Occipital lobe (tissue), 2 donors: ENCODE measurements around the gene MAP1S. TPM values are rescaled to one million over a fixed set of nuclear protein-coding genes. Genes with fewer than 3 reads are reported as not detected.

Source experiments
- DNase-seq: peaks from one replicate; lab custom pipeline; 2025; lab: John Stamatoyannopoulos, UW
- total RNA-seq: library from RNA; depleted of rRNA; stranded (reverse); fragments of >200 nt; gene quantifications from one replicate; pipeline ENCODE4 v1.2.3, GENCODE V29; 2014

MAP1S gene
- total RNA-seq, 1 donor from 2014 or later = 42.0 TPM

GRCh38 chr19:17739121-17739875 lies 20.0 kb downstream of the MAP1S start:
- DNase-seq = no peak

- no peak for DNase-seq
Observed at GRCh38 chr19:17741456-17741855, 22.2 kb downstream of the MAP1S start.

GRCh38 chr19:17743874-17744580 lies 24.7 kb downstream of the MAP1S start:
- DNase-seq = no peak

DNA sequence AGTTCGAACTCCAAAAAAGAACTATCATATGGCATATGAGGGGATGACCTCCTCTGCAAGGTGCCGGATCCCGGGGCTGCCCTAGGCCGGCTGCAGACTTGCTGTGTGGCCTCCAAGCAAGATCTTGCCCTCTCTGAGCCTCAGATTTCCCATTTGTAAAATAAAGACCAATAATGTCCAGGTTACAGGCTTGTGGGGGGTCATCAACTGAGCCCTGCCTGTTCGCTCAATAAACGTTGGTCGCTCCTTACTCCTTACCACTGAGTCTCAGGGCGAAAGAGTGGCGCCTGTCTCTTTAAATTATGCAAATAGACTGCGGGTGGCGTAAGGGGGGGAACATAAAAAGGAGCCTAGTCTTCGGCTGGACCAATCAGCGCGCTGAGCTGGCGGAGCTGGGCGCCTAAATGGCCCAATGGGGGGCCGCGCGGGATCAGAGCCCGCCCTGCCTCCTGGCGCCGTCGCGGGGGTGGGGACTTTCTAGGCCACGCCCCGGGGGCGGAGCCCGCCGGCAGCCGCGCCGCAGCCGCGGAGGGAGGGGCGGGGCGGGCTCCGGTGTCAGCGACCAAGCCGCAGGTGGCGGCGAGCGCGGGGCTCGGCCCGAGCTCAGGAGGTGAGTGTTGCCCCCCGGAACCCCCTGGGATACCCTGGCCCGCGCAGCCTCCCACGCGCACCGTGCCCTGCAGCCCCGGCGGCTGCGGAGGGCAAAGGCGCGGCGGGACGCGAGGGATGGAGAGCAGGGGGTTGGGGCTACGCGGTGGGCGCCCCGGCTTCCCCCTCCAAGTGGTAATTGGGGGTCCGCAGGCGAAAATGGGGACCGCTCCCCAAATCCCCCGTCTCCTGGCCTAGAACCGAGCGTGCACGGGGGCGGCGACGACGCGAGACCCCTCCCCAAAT lies 28.2 kb downstream of the MAP1S start:
- peak; percentile 92 for DNase-seq

DNA sequence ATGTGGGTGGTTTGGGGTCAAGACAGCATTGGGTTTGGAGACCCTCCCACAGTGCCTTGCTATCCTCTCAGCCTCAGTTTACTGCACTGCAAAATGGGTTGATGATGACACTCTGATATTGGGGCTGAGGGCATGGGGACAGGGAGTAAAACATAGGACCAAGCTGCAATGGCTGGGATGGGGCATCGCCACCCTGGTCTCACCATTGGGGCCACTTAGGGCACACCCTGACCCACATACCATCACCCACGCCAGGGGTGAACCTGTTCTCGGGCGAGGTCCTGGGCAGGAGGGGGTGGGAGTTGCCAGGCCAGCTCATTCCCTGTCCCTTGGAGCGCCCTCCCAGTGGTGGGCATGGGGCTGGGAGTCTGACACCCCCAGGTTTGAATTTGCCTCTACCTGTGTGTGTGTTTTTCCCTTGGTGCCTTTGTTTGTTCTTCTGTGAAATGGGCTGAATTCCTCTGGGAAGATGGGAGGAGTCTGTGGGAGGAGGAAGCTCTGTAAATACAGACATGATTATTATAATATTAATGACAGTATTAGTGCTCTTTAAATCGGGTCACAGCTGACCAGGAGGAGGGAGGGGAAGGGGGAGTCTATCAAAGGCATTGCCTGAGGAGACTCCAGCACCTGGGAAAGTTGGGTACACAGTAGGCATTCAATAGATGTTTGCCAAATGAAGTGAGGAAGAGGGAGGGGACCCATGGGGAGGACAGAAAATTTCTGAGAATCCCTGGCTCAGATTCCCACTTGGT lies 29.8 kb downstream of the MAP1S start:
- no peak for DNase-seq

DNA sequence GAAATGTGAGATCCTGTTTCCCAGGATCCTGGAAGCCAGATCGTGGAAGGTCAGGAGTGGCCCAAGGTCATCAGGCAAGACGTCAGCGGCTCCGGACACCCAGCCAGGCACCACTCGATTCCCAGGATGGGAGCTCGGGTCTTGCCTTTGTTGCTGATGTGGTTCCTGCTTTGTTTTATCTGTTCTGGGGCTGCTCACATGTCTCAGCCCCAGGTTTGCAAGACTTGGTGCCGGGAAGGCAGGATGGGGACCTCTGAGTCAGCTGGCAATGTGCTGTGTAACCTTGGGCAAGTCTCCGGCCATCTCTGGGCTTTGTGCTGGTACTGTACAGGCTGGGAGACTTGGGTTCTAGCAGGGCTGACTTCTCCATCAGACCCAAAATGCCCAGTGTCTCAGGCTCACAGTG lies 30.6 kb downstream of the MAP1S start:
- DNase-seq = no peak

- DNase-seq = no peak
Observed at GRCh38 chr19:17751103-17751911, 32.0 kb downstream of the MAP1S start, which contains the start of gene FCHO1. TSS of gene FCHO1 (plus strand) at chr19:17751477. CDS start at chr19:17755165, 3,688 bp downstream.

GRCh38 chr19:17751912-17752273 lies 32.6 kb downstream of the MAP1S start:
- DNase-seq = no peak

DNA sequence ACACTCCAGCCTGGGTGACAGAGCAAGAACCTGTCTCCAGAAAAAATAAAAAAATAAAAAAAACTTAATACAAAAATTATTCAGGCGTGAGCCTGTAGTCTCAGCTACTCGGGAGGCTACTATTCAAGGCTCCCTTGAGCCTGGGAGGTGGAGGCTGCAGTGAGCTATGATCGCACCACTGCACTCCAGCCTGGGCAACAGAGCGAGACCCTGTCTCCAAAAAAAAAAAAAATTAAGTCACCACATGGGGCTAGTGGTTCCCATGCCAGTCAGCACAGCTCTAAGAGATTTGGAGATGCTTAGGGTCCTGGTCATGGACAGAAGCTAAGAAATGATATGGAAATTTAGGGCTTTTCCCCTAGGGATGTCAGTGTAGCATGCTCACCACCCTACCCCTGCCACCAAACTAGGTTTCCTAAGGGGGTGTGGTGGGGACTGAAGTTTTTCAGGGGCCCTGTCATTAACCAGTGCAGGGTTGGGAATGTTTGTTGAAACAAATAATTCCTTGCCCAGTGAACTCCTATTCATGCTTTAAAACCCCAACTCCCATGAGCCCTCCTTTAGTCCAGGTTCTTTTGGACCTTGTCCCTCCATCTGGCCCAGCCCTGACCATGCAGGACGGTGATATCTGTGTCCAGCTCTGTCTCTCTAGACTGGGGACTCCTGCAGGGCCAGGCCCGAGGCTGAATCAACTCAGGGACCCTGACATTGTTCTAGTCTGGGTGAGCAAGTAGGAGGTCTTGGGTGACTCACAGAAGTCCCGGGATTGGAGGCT lies 33.8 kb downstream of the MAP1S start:
- no peak for DNase-seq

GRCh38 chr19:17753976-17754375 lies 34.7 kb downstream of the MAP1S start:
- peak; percentile 74 for DNase-seq

DNA sequence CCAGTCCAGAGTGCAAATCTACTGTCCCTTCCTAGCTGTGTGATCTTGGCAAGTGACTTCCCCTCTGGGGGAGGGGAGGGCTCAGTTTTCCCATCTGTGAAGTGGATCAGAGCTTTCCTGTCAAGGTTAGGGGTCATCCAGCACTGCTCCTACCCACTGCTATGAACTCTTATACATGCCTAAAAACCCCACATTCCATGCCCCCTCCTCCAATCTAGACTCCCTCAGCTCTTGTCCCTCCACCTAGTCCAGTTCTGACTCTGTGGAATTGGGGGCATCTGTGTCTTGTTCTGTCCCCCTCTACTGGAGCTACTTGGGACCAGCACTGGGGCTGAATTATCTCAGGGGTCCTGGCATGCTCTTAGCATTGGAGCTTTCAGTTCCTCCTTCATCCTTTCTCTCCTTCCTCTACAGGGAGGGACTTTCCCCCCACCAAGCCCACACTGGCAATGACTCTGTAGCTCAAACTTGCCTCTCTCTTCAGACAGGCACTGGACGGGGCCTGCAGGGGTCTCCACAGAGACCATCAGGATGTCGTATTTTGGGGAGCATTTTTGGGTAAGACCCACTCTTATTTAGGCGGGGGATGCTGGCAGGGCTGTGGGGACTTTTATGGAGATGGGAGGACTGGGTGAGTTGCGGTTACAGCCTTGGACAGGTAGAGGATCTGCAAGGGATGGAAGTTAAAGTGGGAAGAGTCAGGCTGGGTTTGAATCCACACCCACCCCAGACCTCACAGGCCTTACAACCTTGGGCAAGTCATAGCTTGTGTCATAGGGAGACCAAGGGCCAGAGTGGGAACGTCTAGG lies 35.6 kb downstream of the MAP1S start:
- DNase-seq = no peak

- DNase-seq = no peak
Observed at GRCh38 chr19:17755443-17755890, 36.2 kb downstream of the MAP1S start.

GRCh38 chr19:17755977-17756670 lies 36.8 kb downstream of the MAP1S start:
- peak; percentile 65 for DNase-seq

DNA sequence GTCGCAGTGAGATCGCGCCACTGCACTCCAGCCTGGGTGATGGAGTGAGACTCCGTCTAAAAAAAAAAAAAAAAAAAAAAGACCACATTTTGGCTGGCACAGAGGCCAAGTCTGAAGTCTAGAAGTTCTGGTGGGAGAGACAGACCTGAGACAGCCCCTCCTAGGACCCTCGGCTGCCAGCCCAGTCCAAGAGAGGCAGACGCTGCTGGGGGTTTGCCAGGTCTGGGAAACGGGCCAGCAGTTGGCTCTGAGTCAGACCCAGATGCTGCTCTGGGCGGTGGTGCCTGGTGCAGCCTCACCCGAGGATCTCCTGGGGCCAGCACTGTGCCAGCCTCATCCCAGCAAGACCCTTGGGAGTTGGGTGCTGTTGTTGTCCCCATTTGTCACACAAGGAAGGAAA lies 37.8 kb downstream of the MAP1S start:
- peak; percentile 82 for DNase-seq

DNA sequence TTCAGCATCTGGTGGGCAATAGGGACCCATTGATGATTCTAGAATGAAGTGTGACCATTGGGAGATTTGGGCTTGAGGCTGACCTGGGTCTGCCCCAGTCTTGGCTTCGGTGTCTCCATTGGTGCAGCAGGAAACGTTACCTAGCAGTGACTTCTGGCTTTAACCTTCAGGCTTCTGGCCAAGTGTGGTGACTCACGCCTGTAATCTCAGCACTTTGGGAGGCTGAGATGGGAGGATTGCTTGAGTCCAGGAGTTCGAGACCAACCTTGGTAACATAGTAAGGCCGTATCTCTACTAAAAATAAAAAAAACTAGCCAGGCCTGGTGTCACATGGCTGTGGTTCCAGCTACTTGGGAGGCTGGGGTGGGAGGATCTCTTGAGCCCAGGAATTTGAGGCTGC lies 39.2 kb downstream of the MAP1S start:
- no peak for DNase-seq

DNA sequence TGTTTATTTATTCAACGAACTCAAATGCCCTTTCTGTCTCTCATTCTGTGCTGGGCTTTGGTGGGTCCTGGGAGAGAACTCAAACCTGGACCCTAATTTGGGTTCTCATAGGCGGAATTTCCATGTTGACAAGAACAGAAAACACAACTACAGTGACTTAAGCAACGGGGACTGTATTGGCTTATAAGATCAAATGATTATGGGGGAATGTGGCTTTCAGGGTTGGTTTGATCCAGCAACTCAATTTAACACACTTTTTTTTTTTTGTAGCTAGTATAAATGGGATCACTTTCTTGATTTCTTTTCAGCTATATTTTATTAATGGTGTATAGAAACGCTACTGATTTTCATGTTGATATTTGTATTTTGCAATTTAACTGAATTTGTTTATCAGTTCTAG lies 41.9 kb downstream of the MAP1S start:
- no peak for DNase-seq

- DNase-seq = no peak
Observed at GRCh38 chr19:17762505-17763229, 43.4 kb downstream of the MAP1S start.
